Effector CD8-positive, alpha-beta T cell (primary cell): ENCODE data around the gene COMMD10.
"Not testable (repeated sequence)": the region's sequence is repeated elsewhere in the genome, so short reads cannot be mapped to it uniquely, and the experiment has no call there.

ENCODE experiments used
- DNase-seq: peaks from one replicate; lab custom pipeline; 2025; lab: John Stamatoyannopoulos, UW
- total RNA-seq, 4 experiments: gene quantifications; one replicate each; lab custom pipeline; 2026; lab: John Stamatoyannopoulos, UW

The COMMD10 gene
- 15.4 to 17.9 (median 16.5) reads per million in 4 experiments for total RNA-seq

DNA sequence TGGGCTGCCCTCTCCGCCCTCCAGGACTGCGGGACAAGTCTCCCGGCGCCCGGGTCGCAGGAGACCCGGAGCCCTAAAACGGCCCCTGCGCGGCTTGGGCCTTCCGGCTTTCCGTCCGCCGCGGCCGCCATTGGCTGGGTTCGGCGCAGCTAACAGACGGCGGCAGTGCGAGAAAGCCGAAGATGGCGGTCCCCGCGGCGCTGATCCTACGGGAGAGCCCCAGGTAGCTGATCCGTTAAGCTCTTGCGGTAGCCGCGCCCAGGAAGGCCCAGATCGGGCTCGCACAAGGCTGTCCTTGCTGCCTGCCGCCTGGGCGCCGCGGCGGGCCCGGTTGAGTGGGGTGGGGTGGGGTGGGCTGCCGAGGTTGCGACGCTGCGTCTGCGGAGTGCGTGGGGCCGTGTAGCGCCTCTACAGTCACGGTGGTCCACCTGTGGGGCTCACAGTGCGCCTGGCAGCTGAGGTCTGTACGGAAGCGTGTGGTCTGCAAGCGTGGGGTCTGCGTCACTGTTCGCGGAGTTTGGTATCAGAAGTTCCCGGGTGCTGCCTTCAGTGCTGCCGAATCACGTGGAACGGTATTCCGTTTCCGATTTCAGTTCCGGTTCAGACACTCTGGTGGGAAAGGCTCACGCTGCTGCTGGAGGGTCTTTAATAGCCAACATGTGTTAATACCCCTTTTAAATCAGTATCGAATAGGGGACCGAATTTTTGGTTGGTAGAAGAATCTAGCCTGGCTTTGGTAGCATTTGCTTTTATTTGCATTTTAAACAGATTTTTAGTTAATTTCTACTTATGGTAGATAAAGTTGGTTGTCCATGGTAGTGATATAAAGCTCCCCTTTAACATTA lies at the start of gene COMMD10:
Gene COMMD10, plus strand, starts transcription at position 155 of the 845 bp plus-strand sequence.
- DNase-seq: peak; percentile 75

DNA sequence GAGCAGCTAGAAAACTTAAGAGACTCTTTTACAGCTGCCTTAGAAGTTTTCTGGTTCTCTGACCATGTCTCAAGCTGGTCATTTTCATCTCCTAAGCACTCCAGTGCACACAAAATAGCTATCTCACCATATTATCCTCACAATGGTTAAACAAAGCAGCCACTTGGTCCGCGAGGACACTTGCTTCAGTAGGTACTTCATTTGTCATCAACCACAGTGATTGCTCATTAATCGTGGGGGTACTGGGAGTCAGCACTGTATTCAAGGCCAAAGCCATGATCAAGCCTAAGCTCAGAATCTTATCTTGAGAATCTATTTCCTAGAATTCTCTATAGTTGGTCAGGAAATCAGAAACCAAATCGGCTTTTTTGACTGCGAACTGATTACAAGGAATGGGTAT lies 49.7 kb upstream of the COMMD10 start:
- no peak for DNase-seq

DNA sequence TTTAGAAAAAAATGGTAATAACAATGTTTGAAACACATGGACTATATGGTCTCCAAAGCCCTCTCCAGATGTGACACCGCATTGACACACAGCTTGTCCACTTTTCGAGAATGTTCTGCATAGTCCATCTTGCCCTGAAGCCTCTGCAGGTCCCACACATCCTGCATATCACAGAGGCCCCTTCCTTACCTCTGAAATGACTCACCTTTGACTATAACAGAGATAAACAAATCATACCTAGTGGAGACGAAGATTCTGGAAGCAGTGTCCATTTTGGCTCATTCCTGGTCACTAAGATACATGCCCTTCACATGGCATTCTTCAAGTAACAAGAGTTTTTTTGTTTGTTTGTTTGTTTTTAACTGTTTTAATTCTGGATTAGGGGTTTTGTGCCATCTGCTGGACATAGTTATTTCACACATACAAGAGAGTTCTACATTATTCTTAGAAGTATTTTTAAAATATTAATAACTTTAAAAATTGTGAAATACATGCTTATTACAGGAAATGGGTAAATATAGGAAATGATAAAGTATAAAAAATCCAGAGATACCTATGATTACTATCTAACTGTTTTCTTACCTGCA lies 47.5 kb upstream of the COMMD10 start:
- no peak for DNase-seq

DNA sequence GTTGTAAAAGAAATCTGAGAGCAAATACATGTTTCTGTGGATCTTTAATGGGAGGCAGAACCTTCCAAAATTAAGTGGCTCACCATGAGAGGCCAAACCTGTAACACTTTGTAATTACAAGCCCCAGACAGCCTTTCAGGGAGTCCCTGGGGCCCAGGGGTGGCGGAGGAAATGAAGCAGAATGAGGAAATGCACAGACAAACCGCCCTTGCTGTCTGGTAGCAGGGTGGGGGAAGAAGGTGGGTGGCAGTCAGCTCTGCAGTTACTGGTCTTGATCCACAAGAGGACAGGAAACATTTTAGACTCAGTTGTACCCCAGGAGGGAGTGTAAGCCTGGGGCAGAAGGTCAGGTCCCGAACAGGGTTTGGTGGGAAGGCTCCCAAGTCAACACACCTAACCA lies 46.0 kb upstream of the COMMD10 start:
- DNase-seq: no peak

DNA sequence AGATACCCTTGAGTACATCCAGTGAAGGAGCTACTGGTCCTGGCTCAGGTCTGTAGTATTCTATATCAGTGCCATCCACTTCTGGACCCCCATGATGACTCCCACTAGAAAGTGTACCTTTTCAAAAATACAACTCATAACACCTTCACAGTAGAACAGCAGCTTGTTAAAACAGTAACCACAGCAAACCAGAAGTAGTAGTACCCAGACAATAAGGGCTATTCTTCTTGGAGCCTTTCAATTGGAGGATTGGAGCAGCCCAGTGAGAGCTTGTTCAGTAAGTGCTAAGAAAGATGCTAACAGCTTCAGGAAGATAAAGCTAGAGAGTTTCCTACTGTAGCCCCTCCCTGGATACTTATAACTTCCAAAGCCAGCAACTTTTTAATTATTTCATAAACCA lies 42.5 kb upstream of the COMMD10 start:
- DNase-seq: no peak

DNA sequence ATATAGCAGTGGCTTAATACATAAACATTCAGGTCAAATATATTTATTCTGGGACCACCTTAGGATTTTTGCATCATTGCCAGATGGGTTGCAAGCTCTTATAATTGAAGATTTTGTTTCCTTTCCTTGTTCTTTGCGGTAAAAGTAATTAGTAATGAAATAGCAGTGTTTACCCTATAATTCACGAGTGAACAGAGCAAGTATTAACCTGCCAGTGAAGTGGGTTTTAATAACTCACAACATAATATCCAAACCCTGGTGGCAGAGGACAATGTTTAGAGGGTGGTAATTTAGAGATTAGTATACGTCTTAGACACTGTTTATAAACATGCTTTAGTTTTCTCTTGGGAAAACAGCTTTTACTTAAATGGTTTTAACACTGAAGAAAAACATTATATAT lies 40.8 kb upstream of the COMMD10 start:
- DNase-seq: no peak

DNA sequence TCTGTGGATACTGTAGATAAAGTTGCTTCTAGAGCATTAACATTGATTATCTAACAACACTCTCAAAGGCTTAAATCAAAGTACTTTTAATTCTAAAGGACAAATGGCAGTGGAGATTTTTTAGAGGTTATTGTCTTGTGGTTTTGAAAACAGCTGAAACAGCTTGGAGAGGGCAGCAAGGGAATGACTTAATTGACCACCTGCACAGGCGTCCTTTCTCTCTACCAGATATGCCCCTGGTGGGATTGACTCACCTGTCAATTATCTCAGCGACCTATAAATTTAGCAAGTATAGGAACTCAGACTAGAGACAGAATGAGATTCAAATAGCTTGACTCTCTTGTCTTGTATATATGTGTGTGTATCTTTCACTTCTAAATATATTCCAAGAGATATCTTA lies 39.0 kb upstream of the COMMD10 start:
- DNase-seq: no peak

DNA sequence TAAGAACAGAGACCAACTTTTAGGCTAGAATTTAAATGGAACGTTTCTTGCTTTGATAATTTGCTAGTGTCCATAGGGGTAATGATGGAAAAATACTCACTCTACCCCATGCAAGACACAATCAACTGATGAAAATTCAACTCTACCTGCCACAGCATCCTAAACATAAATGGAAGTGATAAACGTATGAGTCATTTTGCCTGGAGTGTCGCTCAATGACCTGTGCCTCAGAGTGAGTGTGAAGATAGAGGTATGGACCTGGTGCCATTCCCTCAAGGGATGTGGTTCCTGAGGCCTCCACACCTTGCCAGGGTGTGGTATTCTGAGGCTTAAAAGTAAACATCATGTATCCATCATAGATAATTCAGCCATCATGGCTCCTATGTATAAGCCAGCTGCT lies 38.6 kb upstream of the COMMD10 start:
- no peak for DNase-seq

DNA sequence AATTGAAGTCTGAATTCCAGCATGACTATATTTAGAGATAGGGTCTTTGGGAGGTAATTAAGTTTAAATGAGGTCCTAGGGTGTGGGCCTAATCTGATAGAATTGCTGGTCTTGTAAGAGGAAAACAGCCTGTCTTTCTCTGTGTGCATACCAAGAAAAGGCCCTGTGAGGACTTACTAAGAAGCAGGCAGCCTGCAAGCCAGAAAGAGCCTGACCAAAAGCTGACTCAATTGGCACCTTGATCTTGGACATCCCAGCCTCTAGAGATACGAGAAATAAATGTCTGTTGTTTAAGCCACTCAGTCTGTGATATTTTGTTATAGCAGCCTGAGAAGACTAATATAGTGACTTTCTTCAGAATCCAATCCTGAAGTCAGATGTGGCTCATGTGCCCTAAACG lies 38.0 kb upstream of the COMMD10 start:
- DNase-seq: no peak

DNA sequence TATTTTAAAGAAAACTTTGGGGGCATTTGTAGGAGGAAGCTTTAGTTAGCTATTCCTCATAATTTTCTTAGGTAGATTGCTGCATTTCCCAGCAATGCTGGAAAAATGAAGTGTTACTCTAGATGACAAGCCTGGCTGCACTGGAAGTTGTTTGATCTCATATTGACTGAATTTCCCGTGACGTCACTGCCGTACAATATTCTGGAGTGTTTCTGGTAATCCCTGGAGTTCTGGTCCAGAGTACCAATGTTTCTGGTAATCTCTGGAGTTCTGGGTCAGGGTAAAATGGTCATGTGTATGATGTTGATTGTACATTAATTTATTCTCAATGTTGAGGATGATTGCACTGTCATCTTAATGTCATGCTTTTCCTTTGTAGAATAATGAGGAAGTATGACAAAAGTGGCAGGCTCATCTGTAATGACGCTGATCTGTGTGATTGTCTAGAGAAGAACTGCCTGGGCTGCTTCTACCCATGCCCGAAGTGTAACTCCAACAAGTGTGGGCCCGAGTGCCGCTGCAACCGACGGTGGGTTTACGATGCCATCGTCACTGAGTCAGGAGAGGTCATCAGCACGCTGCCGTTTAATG lies 26.4 kb upstream of the COMMD10 start:
- DNase-seq: no peak

DNA sequence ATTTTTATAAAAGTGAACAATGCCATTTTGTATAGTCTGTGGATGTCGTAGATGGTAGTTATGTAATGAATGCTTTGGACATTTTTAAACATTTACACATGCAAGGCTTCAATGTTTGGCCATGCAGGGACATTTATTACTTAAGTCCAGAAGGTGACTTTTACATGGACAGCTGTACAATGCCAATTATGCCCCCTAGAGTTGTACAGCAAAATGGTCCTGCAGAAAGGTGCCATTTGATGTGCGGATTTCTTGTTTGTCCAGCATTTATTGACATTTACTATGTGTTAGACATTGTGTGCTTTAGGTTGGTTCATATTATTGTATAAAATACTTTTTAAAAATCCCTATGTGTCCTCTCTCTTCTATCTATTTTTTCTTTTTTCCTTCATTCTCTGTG lies 22.5 kb upstream of the COMMD10 start:
- no peak for DNase-seq

DNA sequence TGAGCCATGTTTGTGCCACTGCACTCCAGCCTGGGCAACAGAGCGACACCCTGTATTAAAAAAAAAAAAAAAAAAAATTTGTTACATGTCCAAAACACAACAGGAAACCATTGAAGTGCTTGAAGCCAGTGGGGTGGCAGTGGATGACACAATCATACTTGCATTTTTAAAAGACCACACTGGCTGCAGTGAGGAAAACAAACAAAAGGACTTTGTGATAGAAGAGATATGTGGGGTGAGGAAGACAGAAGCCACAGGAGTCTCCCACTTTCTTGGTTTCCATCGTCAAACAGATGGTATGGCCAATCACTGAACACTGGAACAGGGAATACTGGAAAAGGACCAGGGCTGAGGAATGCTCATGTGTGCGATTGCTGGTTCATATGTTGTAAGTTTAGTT lies 20.9 kb upstream of the COMMD10 start:
- DNase-seq: no peak

DNA sequence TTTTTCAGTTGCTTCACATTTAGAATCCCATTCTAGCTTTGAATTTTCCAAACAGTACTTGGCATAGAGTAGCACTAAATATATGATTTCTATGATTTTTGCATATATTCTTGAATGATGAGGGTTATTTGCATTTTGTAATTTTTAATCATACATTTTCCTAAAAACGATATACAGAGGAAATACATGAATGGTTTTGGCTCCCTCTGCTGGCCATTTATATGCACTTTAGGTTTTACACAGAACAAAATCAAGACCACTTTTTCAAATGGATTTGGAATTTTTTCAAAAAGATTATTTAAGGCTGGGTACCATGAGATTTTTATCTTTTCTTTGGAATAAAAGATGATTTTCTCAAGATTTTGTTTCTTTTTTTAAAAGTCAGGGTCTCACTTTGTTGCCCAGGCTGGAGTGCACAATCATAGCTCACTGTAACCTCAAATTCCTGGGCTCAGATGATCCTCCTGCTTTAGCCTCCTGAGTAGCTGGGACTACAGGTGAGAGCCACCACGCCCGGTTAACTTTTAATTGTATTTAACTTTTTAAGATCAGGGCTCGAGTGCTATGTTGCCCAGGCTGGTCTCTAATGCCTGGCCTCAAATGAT lies 16.7 kb upstream of the COMMD10 start:
- DNase-seq: no peak

DNA sequence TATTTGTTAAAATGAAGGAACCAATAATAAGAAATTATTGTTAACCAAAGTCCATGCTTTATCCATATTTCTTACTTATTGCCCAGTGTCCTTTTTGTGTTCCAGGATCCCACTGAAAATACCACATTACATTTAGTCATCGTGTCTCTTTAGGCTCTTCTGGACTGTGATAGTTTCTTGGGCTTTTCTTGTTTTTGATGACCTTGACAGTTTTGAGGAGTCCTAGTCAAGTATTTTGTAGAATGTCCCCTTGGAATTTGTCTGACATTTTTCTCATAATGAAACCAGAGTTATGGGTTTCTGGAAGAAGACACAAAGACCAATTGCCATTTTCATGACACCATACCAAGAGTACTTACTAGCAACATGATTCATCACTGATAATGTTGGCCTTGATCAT lies 13.6 kb upstream of the COMMD10 start:
- no peak for DNase-seq

DNA sequence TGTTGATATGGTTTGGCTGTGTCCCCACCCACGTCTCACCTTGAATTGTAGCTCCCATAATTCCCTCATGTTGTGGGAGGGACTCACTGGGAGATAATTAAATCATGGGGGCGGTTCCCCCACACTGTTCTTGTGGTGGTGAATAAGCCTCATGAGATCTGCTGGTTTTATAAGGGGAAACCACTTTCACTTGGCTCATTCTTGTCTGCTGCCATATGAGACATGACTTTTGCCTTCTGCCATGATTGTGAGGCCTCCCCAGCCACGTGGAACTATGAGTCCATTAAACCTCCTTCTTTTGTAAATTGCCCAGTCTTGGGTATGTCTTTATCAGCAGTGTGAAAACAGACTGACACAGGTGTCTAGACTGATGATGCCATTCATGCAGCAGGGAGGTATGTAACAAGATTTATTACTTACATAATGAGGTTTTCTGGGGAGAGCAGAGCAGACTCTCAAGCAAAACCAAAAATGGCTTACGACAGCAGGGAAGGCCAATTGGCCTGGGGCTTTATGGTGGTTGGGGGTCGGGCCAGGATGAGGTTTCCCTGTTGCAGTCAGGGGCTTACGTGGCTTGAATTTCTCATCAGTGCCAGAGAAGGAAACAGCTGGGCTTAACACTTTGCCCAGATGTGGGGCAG lies 9.5 kb upstream of the COMMD10 start:
- DNase-seq: no peak

DNA sequence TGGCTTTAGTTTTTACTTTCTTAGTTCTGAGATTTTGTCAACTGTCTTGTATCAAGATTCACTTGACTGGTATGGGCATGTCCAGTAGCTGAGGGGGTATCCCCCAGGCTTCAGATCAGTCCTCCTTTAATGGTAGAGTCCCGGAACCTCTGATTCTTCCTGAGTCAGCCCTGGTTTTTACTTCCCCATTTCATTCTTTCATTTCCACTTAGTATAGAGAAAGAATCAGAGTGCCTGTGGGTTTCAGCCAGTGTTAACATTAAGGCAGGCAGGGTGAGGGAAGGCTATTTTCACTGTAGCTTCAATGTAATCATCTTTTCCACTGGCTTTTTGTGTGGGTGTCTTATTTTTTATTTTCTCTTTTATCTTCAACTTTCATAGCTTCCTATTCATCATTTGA lies 8.3 kb upstream of the COMMD10 start:
- DNase-seq: no peak

DNA sequence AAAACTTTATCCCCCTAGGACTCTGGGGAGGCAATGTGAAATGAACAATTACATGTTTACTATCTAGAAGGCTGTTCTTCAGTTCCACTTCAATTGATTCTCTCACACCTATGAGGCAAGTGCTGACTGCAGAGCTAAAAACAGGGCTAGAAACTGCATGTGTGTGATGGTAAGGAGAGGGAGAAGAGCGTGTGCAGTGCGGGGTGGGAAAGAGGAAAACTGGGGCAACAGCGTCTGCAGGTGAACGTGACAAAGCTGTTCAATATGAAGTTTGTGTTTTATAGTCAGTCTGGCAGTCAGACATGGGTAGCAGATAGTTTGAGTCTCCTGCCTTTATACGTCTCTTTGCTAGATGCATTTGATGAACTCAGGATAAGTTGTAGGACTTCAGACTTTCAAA lies 6.6 kb upstream of the COMMD10 start:
- DNase-seq: no peak

DNA sequence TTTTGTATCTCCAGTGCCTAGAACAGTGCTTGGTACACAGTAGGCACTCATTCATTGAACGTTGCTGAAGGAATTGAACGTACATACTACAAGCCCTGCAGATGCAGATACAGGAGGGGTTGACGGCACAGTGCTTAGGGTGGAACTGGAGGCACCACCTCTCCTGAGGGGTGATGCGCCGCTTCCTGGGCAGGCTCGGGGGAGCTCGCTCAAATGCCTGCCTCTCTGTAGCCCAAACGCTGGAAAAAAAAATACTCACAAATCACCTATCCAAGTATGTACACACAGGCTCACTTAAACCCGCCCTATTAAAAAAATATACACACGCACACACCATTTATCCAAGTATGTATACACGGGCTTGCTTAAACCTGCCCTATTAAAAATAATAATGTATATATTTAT lies 536 bp upstream of the COMMD10 start:
- no peak for DNase-seq

DNA sequence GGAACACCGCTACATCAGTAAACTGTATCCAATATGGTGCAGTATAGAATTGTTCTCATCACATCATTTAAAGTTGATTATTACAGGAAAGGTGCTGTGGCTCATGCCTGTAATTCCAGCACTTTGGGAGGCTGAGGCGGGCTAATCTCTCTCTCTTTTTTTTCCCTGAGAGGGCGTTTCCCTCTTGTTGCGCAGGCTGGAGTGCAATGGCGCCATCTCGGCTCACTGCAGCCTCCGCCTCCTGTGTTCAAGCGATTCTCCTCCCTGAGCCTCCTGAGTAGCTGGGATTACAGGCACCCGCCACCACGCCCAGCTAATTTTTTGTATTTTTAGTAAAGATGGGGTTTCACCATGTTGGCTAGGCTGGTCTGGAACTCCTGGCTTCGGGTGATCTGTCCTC lies 1.5 kb downstream of the COMMD10 start:
- DNase-seq: not testable (repeated sequence)

DNA sequence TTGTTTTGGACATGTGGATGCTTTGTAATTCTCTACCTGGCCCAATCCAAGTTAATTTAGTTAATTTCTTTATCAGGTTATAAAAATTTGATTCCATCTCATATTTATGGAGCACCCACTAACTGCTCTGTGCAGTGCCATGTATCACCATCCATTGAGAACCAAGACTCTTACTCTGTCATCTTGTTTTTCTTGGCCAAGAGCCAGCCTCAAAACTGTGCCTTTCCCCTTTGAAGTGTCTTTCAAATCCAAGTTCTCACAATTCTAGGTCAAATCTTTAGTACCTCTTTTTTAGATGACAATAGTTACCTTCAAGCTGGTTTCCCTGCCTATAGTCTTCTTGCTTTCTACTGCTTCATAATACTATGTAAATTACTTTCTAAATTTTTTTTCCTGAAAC lies 3.2 kb downstream of the COMMD10 start:
- DNase-seq: no peak

DNA sequence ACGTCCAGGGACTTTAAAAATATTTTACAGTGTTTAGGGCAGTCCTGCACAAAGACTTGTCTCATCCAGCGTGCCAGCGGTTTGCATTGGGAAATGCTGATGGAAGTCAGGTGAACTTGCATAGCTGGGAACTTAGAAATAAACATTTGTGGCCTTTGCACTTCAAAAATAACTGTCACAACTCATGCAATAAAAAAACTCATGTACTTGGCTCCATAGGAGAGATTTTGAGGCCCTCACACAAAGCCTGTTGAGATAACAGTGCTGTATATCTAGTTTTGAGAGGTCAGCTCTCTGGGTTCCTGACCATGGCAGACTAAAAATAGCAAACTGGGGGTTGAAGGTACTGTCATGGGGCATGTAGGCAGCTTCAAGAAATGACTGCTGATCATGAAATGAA lies 5.5 kb downstream of the COMMD10 start:
- no peak for DNase-seq

DNA sequence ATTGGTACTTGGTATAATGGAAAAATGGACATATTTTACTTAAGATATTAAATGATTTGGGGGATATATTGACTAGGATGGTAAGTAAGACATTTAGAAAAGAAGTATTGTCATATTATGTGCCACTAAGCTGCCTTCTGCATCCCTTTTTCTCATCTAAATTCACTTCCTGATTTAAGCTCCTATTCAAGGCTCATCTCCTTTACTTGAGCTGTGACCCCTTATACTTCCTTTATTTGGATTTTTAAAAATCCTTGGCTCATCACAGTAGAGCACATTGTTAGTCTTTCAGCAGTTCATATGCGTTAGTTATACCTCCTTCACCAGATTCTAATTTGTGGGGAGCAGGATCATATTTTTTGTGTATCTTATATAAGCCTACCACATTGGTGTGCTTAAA lies 6.6 kb downstream of the COMMD10 start:
- no peak for DNase-seq
